ENCODE data around the gene NLRC5.

- TF ChIP-seq, protein P1, sequence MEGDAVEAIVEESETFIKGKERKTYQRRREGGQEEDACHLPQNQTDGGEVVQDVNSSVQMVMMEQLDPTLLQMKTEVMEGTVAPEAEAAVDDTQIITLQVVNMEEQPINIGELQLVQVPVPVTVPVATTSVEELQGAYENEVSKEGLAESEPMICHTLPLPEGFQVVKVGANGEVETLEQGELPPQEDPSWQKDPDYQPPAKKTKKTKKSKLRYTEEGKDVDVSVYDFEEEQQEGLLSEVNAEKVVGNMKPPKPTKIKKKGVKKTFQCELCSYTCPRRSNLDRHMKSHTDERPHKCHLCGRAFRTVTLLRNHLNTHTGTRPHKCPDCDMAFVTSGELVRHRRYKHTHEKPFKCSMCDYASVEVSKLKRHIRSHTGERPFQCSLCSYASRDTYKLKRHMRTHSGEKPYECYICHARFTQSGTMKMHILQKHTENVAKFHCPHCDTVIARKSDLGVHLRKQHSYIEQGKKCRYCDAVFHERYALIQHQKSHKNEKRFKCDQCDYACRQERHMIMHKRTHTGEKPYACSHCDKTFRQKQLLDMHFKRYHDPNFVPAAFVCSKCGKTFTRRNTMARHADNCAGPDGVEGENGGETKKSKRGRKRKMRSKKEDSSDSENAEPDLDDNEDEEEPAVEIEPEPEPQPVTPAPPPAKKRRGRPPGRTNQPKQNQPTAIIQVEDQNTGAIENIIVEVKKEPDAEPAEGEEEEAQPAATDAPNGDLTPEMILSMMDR (IDR thresholded peaks at IDR 0.05), result no peak
- TF ChIP-seq EP300 (IDR thresholded peaks at IDR 0.05), result no peak
Measured at GRCh38 chr16:57031156-57031555, 41.8 kb downstream of the NLRC5 start.
